Measurements from ENCODE around the gene AGPAT1.

GRCh38 chr6:32184084-32184640 is 8.3 kb upstream of the AGPAT1 start, which contains the start of gene AGER:
- TF ChIP-seq ZNF274 (IDR thresholded peaks at IDR 0.05; ENCODE audit: low read depth, low read length) (no peak), YY1 (IDR thresholded peaks at IDR 0.05; ENCODE audit: insufficient read depth, insufficient read length) (no peak), SUZ12 (IDR thresholded peaks at IDR 0.05; ENCODE audit: extremely low read depth, insufficient read depth, insufficient read length) (no peak)
